HG02678 (cell line): ENCODE results near the gene HPS4.
"Not testable (repeated sequence)": the region's sequence is repeated elsewhere in the genome, so short reads cannot be mapped to it uniquely, and the experiment has no call there.

Experiments
- ATAC-seq: cut with Tn5 transposase; IDR thresholded peaks from one replicate; pipeline ENCODE4 v1.9.1; 2021; ENCODE audit warnings: mild to moderate bottlenecking, moderate library complexity; ENCODE audit not compliant: unreplicated experiment

The HPS4 gene

DNA sequence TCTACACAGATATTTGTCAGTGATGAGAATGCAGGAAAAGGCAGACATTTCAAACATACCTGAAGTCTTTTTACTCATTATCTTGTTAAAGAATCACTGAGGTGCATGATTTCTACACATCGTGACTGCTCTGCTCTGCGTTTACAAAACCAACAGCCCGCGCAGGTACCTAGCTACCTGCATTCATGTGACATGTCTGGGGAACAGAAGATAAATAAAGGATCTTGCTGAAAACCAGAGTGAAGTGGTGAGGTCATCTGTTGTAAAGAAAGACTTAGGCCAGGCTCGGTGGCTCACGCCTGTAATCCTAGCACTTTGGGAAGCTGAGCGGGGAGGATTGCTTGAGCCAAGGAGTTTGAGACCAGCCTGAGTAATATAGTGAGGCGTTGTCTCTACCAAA lies 38.8 kb downstream of the HPS4 start:
- ATAC-seq, result no peak

- ATAC-seq, result no peak
These were observed 39.5 kb downstream of the HPS4 start for GRCh38 chr22:26443901-26444690.

- ATAC-seq, result no peak
These were observed 41.4 kb downstream of the HPS4 start for GRCh38 chr22:26442086-26442756.

DNA sequence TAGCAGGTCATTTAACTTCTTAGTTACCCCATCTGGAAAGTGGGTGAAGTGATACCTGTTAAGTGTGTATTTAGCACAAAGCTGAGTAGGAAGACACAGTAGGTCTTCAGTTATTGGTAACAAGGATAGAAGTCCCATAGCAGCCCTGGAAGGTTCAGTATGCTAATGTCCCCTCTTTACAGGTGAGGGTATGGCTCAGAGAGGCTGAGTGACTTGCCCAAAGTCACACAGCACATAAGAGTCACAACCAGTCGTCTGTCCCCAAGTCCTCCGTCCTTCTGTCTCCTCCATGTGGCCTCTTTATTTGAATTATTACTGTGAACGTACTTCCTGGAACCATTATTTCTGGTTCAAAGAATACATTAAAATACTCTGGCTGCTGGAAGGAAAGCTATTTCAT lies 44.0 kb downstream of the HPS4 start:
- no peak for ATAC-seq

DNA sequence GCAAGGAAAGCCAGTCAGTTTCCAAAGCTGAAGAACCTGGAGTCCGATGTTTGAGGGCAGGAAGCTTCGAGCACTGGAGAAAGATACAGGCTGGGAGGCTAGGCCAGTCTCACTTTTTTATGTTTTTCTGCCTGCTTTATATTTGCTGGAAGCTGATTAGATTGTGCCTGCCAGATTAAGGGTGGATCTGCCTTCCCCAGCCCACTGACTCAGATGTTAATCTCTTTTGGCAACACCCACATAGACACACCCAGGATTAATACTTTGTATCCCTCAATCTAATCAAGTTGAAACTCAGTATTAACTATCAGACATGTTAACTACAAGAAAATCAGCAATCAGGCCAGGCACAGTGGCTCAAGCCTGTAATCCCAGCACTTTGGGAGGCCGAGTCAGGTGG lies 44.8 kb downstream of the HPS4 start:
- ATAC-seq, result not testable (repeated sequence)

GRCh38 chr22:26437694-26438392 lies 45.7 kb downstream of the HPS4 start:
- ATAC-seq, result no peak

DNA sequence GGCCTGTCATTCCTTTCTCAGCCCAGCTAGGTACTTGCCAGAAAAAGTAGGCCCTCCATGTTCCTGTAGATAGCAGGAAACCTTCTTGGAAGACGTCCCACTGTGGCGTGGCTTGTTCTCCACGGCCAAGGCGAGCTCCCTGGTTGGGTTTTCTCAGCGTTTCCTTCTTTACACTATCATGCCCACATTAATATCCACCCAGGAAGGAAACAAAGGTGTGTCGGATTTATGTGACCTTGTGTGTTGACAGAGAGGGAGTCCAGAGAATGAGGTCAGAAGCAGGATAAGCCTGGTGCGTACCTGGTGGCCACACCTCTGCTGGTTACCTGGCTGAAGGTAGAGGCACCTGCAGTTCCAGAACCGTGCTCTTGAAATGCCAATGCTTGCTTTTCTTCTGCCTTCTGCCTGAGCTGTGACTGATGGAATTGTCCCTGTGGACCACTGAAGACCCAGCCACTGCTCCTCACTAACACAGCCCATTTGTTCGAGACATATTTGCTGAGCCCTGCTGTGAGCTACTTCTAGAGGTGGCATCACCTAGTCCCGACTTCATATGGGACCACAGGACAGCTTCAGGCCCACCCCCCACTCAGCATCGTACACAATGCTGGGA lies 46.6 kb downstream of the HPS4 start:
- no peak for ATAC-seq

- ATAC-seq, result no peak
These were observed 48.1 kb downstream of the HPS4 start for GRCh38 chr22:26435327-26436093.

DNA sequence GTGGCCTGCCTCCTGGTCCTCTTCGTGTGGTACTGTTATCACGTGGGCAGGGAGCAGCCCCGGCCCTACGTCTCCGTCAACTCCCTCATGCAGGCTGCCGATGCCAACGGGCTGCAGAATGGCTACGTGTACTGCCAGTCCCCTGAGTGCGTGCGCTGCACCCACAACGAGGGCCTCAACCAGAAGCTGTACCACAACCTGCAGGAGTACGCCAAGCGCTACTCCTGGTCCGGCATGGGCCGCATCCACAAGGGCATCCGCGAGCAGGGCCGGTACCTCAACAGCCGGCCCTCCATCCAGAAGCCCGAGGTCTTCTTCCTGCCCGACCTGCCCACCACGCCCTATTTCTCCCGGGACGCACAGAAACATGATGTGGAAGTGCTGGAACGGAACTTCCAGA lies 49.8 kb downstream of the HPS4 start:
- ATAC-seq, result no peak

- no peak for ATAC-seq
These were observed 50.8 kb downstream of the HPS4 start for GRCh38 chr22:26432619-26433311.

GRCh38 chr22:26431261-26431995 lies 52.2 kb downstream of the HPS4 start:
- ATAC-seq, result no peak

GRCh38 chr22:26430600-26430999 lies 53.0 kb downstream of the HPS4 start:
- ATAC-seq, result no peak

DNA sequence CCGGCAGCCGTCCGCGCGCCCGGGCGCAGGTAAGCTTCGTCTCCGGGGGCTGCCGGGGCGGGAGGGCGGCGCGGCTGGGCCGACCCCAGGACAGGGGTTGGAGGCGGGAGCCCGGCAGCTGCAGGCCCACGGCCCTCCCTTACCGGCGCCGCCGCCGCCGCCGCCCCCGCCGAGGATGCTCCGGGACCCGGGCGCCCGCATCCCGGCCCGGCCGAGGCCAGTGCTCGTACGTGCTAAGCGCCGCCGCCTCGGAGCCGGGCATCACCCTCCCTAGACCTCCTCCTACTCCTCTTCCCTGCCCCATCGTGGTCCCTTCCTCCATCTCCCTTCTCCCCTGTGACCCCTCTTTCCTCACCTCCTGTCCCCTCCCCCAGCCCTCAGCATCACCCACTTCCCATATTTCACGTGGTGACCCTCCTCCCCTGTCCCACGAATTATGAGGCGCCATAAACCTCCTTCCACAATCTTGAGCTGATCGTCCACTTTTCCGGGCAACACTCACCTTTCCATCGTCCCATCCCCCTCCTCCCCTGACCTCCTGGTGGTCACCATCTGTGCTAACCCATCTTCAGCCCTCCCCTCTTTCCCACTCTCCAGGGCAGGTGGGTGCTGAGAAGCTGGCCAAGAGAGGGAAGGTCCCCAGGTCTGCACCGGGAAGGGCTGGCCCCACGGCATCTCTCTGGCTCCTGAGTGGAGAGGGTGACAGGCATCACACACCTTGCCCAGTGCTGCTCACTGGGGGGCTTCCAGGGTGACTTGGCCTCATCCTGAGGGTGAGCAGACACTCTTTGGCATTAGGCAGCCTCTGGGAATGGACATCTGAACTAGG lies 53.9 kb downstream of the HPS4 start:
- ATAC-seq, result peak; percentile 10

GRCh38 chr22:26428515-26429457 lies 54.8 kb downstream of the HPS4 start, which contains the start of gene ASPHD2:
Gene ASPHD2, plus strand, starts transcription at chr22:26429260. Its CDS starts 4,356 bp downstream, at chr22:26433616.
- peak; percentile 77 for ATAC-seq

- ATAC-seq, result no peak
These were observed 56.7 kb downstream of the HPS4 start for GRCh38 chr22:26426924-26427323.

DNA sequence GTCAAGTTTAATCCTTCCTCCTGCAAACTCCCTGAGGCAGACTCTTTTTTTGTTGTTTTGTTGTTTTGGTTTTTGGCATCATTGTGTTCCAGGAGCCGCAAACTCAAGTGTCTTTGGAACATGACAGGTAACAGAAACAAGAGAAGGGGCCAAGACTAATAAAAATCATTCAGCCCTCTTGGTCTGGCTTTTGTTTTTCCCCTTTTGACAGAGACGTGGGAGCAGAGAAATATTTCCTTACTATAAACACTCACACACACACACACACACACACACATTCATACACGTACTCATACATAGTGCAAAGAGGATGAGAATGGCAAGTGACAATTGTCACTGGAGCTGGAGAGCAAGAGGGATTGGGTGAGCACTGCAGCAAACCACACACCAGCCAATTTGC lies 65.0 kb downstream of the HPS4 start:
- no peak for ATAC-seq

GRCh38 chr22:26417406-26417805 lies 66.2 kb downstream of the HPS4 start:
- ATAC-seq, result no peak
